ENCODE data around the gene EYS.

EYS gene

DNA sequence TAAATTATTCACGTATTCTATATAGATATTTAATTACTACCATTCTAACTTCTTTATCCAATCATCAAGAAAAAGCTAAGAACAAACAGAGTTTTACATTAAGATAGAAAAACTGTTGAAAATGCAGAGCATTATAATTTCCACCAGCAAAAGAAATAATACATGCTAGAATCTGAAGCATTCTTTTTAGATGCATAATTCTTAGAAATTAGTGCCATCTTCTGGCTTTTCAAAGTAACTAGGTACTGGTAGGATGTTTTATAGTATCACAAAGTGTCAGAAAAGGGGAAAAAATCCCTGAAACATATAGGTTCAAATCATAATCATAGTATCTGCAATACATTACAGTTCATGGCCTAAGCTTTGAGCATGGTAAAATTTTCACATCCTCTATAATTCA, 1892.6 kb downstream of the EYS start:
- no peak overlapping the region for H3K4me3 ChIP-seq (ENCODE audit: control insufficient read depth, low read depth, low read length)
- no peak for DNase-seq (ENCODE audit: low read depth)
- TF ChIP-seq CTCF (conservative IDR thresholded peaks at IDR 0.05; ENCODE audit: control insufficient read depth, insufficient read depth, low read depth, low read length), result peak; percentile 11

DNA sequence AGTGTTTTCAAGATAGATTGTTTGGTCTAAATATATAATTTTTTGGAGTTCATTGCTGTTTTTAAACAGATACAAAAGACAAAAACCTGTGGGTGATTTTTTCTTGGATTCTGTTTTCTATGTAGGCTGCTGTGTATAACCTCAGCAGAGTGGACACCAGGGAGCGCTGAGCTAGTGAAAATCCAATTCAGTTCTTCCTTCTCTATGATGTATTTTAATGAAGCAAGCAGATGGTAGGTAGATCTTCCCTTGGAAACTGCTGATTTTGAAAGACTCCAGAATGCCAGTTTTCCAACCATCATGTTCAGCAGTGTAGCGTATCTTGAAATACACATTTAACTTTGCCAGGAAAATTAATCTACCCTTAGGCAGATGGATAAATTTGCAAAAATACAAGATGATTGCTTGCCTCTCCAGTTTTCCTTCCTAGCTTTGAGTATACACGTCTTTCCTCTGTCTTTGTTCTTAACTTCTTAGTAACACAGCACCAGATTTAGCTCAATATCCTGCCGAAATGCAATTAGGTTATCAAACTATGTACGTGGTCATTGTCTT, 1893.4 kb downstream of the EYS start:
- TF ChIP-seq CTCF (conservative IDR thresholded peaks at IDR 0.05; ENCODE audit: control insufficient read depth, insufficient read depth, low read depth, low read length), result peak; percentile 45
- DNase-seq (ENCODE audit: low read depth), result peak; percentile 54
- no peak overlapping the region for H3K4me3 ChIP-seq (ENCODE audit: control insufficient read depth, low read depth, low read length)

- TF ChIP-seq CTCF (conservative IDR thresholded peaks at IDR 0.05; ENCODE audit: control insufficient read depth, insufficient read depth, low read depth, low read length), result no peak
- DNase-seq (ENCODE audit: low read depth), result no peak
- H3K4me3 ChIP-seq (ENCODE audit: control insufficient read depth, low read depth, low read length), result no peak overlapping the region
These were observed 1898.5 kb downstream of the EYS start for GRCh38 chr6:63808576-63808975.

DNA sequence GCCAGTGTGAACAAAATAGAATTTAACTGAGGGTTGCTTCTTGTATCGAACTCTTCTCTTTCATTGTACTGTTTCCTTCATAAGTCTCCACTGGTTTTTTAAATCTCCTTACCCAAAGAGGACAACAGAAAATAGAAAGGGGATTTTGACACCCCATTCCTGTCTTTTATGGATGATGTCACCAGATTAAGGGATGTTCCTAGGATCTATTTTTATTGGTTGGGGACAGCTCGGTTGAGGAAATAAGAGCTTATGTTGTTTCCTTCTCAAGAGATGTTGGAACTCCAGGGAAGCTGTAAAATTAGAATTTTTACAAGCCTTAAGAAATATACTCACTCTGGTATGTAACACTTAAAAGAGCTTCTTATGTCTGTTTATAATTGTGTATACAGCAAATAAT, 1900.0 kb downstream of the EYS start:
- H3K4me3 ChIP-seq (ENCODE audit: control insufficient read depth, low read depth, low read length), result no peak overlapping the region
- DNase-seq (ENCODE audit: low read depth), result no peak
- no peak for TF ChIP-seq CTCF (conservative IDR thresholded peaks at IDR 0.05; ENCODE audit: control insufficient read depth, insufficient read depth, low read depth, low read length)

- no peak overlapping the region for H3K4me3 ChIP-seq (ENCODE audit: control insufficient read depth, low read depth, low read length)
- DNase-seq (ENCODE audit: low read depth), result no peak
- TF ChIP-seq CTCF (conservative IDR thresholded peaks at IDR 0.05; ENCODE audit: control insufficient read depth, insufficient read depth, low read depth, low read length), result no peak
These were observed 1900.5 kb downstream of the EYS start for GRCh38 chr6:63806573-63806913.

DNA sequence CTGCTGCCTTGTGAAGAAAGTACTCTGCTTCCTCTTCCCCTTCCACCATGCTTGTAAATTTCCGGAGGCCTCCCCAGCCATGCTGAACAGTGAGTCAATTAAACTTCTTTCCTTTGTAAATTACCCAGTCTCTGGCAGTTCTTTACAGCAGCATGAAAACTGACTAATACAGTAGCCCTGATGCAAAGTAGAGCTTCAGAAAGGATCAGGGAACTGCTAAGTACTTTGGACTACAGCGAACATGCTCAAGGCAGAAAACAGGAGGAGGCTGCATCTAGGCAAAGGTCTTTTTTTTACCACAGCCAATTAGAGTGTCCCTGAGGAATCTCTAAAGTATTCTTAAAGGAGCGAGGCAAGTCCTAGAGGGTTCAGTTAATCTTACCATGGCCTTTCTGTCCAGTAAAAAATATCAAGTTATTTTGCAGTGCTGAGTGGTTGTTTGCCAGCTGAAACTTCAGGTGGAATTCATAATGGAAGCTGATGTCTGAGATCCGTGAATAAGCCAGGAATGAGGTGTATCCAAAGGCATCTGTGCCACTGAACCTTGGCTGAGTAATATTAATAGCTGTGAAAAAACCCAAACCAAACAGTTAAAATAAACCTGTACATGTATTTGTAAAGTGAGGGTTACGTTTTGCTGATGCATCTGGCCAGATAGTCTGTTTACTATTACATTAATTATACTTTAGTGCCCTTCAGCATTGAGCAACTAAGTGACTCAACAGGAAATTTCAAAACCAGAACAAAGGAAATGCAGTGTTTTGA, 1901.0 kb downstream of the EYS start:
- H3K4me3 ChIP-seq (ENCODE audit: control insufficient read depth, low read depth, low read length), result no peak overlapping the region
- peak; percentile 96 for DNase-seq (ENCODE audit: low read depth)

More for the DNA sequence above, 1901.0 kb downstream of the EYS start:
- no peak for TF ChIP-seq CTCF (conservative IDR thresholded peaks at IDR 0.05; ENCODE audit: control insufficient read depth, insufficient read depth, low read depth, low read length)

Data from fibroblast of mammary gland (primary cell).